HG03045 (cell line): Measurements from ENCODE around the gene CAPRIN1.

Source experiments
- ATAC-seq: cut with Tn5 transposase; IDR thresholded peaks from one replicate; pipeline ENCODE4 v1.9.1; 2021; ENCODE audit warnings: mild to moderate bottlenecking, moderate library complexity; ENCODE audit not compliant: unreplicated experiment

The CAPRIN1 gene

DNA sequence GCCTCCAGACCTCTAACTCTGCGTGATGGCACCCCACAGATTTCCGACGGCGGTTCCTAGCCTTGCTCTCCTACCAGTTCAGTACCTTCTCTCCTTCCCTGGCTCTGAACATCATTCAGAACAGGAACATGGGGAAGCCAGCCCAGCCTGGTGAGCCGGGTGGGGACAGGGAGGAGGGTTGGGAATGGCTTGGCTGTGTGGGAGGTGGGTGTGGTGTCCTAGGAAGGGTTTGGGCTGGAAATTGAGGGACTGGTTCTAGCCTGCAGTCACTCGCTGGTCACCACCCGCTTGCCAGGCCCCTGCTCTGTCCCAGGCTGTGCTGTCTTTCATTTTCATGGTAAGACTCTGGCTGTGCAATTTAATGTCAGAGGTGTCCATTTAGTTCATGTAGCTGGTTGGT is 87.8 kb downstream of the CAPRIN1 start:
- ATAC-seq: no peak

DNA sequence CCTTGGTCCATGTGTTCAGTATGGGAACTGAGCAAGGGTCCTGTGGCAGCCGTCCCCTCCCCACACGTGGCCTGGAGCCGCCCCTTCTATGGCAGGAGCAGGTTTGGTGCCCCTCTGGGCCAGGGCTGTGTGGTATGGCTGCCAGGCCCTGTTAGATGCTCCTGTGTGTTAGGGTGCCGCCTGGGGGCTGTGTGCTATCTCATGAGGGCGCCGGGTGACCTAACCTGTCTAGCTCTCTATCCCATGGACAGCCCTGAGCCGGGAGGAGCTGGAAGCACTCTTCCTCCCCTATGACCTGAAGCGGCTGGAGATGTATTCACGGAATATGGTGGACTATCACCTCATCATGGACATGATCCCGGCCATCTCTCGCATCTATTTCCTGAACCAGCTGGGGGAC is 88.6 kb downstream of the CAPRIN1 start:
- ATAC-seq: no peak

DNA sequence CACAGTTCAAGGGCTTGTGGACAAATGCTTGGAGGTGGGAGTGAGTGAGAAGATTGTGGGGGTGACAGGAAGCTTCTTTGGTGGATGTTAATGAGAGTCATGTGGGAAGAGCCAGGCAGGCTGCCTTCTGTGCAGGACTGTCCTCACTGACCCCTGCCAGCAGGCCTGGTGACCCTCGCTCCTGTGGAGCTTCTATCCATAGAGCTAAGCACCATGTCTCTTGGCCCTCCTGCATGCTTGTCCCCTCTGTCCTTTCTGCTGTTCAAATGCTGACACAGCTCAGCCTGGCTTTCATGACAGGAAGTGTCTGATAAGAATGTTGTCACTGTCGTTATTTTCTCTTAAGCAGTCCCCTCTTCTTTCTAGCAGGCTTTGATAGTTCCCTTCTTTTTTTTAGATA is 91.5 kb downstream of the CAPRIN1 start:
- no peak for ATAC-seq

DNA sequence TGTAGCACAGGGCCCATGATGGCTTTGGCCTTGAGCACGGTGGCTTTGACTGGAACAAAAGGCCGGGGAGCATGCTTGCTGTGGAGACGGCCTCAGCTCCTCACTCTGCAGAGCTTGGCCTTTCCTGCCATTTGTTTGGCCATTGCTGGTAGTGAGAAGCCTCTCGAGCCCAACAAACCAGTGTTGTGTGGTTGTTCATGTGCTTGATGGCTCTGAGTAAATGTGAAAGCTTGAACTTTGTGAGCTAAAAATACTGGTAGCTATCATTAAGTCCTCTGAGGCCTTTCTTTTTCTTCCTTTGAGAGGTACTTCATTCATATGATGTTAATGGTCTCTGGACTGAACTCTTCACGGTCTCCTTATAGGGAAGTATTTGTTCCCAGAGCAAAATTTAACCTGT is 93.5 kb downstream of the CAPRIN1 start:
- no peak for ATAC-seq

DNA sequence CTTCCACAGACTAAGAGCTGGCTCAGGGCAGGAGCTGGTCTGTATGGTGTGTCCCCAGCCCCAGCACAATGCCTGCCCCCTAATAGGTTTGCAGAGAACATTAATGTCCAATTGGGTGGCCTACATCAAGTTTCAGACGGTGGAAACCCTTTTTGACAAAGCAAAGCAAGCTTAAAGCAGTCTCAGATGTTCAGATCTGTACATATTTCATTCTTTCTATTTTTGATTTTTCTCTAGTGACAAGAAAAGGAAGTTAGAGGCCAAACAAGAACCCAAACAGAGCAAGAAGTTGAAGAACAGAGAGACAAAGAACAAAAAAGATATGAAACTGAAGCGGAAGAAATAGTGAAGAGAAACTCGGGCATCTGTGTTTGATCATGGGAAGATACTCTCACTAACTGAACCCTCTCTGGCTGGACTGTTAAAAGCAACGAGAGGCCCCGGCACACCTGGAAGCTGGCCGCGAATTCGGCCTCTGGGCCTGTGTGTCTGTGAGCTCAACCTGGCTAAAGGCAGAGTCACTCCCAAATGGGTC is 94.4 kb downstream of the CAPRIN1 start:
- ATAC-seq: no peak

DNA sequence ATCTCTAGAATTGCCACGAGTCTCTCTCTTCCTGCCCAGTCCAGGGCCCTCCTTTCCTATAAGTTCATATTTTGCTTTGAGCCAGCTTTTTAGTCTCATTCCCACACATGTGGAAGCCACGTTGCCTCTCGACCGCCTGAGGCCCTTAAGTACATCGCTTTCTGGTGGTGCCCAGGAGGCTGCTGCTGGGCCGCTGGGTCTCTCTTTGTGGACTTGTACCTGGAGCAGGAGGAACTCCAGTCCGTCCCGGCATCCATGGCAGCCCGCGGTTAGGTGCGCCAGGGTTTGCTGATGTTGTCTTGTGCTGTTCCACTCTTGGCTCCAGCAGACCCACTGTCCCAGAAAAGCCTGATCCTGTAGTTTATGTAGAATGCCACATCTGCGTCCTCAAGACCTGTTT is 94.9 kb downstream of the CAPRIN1 start:
- ATAC-seq: no peak

DNA sequence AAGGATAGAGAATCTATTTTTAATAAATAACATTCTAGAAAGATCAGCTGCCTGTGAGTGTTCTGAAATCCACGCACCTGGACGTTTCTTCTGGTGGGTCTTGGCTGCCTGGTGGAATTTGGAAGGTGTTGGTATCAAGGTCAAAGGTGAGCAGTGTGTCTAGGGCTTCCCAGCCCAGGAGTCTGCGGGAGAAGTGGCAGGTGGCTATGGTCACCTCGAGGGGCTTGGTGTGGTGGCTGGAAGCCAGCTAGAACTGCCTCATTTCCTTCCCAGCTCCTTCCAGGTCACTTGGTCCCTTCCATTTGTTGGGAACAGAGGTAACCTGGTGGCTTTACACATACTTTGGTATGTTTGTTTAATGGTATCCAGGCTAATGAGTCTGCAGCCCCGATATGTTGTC is 95.3 kb downstream of the CAPRIN1 start:
- ATAC-seq: no peak

DNA sequence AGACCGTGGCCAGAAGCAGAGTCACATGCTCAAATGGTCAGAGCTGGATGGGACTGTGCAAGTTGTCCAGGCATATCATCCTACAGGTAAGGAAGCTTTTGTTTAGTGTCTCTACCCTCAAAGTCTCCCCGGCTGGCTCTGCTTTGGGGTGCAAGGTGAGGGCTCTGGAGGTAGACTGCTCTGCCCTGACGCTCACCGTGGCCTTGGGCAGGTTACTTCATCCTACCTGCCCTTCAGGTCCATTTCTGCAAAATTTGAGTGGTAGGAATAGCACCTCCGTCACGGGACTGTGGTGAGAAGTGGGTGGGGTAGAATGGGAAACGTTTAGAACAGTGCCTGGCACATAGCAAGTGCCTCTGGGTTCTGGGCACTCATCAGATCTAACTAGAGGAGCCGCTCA is 96.0 kb downstream of the CAPRIN1 start:
- no peak for ATAC-seq

DNA sequence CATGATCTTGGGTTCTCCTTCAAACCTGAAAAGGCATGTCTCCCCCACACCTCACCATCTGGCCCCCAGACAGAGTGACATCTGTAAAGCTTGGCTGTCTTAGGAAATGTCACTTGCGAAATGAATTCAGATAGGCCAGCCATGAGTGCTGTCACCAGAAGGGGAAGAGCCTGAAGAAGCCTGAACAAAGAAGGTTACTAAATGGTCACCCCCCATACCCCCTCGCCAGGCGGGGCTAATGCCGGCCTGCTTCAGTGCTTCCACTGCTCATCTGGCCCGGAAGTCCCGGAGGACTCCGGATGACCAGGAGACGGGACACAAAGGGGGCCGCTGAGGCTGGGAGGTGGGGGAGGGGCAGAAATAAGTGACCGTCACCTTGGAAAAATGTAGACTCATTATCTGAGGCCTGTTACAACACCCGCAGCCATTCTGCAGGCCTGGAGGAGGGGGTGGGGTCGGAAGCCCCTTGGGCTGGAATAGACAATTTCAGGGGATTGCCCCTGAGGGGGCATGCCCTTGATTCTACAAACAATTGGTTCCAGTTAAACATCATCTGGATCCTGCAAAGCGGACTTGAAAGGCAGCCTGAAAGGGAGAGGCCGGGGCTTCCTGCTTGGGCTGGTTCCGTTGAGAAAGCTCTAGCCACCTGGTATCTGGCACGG is 97.1 kb downstream of the CAPRIN1 start:
- ATAC-seq: no peak

DNA sequence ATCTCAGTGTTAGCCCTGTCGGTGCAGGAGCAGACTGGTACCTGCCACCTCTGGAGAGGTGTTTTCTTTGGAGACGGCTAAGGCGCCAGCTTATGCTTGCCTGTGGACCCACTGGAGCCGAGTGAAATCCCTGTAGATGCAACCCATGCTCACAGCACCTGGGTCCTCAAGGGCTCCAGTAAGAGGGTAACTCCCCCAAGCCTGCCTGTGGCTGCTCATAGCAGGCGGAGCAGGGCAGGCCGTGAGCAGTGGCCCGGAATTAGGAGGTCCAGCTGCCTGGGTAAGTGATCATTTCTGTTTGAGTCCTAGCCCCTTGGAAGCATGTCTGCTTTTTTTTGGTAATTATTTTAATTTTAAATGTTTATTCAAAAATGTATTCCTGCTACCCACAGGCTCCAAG is 97.7 kb downstream of the CAPRIN1 start:
- ATAC-seq: no peak

DNA sequence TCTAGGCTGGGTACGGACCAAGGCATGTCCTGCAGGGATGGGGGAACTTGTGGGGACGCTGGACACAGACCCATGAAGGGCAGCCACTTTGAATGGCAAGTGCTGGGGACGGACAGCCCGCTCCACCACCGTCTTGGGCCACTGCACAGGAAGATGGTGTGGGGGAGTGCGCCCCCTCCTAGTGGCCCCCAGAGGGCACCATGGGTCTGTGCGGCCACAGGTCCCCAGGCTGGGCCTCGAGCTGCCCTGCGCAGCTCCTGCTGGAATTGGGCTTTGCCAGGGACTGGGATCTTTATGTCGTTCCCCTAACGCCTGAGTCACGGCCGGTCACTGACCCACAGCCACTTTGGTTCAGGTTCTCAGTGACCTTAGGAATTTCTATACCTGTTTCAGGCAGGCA is 98.3 kb downstream of the CAPRIN1 start:
- no peak for ATAC-seq

DNA sequence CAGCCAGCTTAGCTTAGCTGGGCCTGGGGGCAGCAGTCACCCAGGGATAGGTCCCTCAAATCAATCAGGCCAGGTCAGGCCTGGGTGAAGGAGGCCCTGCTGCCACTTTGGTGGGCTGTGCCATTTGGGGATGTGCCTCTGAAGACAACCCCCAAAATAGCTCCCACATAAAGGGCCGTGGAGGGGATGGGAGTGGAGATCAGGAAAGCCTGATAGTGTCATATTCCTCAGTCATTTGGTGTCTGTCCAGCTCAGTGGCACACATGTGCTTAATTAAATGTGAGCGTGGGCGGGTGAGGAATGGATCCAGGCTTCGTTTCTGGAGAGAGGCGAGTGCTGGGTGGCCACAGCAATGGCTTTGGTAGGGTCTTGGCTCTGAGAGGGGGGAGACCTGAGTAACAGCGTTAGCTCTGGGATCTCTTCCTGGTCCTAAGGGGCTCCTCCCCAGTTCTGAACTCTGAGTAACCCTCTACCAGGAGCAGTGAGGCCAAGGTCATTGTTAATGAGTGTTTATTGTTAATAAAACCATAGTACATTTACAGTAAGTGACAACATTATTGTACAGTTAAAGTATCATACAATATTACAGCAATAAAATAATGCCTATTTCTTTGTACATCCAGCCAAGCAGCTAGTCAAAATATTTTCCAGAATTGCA is 99.1 kb downstream of the CAPRIN1 start:
- ATAC-seq: no peak
